Measurements from ENCODE around the gene EXOC6B. TPM values are rescaled to one million over a fixed set of nuclear protein-coding genes. Genes with fewer than 3 reads are reported as not detected.

EXOC6B gene
- total RNA-seq, 2 donors from 2014 or later: 51.3 to 68.9 TPM

DNA sequence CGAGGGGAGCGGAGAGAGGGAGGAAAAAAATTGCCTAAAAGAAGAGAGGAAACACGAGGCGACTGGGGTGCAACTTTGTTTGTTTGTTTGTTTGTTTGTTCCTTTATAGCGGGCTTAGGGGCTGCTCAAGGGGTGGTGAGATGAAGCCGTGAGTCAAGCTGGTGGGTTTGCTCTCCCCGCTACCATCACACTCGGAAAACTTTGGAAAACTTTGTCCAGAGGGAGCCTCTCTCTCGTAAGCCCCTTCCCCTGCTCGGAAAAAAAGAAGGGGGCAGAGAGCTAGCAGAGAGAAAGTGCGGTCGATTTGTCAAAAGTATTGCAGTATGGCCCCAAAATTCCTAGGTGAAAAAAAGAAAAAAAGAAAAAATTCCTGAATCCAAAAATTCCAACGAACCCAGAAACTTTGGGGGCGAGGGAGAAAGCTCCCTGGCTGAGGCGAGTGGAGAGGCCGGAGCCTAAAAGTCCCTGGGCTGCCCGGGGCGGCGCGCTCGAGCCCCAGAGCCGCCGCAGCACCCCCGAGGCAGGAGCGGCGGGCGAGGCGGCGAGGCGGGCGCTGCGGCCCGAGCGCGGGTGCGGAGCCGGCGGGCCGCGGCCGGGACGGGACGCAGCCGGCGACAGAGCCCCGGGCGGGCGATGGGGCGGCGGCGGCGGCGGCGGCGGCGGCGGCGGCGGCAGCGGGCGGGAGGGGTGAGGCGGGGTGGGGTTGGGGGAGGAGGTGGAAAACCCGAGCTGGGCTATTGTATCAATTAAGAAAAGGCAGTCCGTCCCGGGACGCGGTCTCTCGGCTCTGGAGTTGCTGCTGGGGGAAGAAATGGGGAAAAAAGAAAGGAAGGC, 677.6 kb downstream of the EXOC6B start:
- H3K36me3 ChIP-seq (ENCODE audit: control insufficient read depth, insufficient read depth, low read length): no peaks in the 10 kb centered on the region
- Mint-ChIP-seq H3K27me3 (ENCODE audit: insufficient read depth) (peaks cover 93% of the 10 kb centered on the region), H3K4me3 (peak overlapping the region; percentile 59), H3K4me1 (peaks cover 23% of the 10 kb centered on the region), H3K36me3 (ENCODE audit: low read depth) (peaks cover 4% of the 10 kb centered on the region), H3K27ac (no peak overlapping the region), H3K9me3 (peaks cover 14% of the 10 kb centered on the region)
- peak; percentile 67 for DNase-seq
- H3K4me3 ChIP-seq (ENCODE audit: low read length): peak overlapping the region; percentile 66
- H3K9ac ChIP-seq (ENCODE audit: extremely low read depth, low read length, poor library complexity, severe bottlenecking): no peak overlapping the region
- H3K27me3 ChIP-seq (ENCODE audit: control insufficient read depth, insufficient read depth, low read length, poor library complexity, severe bottlenecking): peaks cover 89% of the 10 kb centered on the region
- no peaks in the 10 kb centered on the region for H3K4me1 ChIP-seq (ENCODE audit: control insufficient read depth, insufficient read depth, low read length)
- 0 to 1% methylated on average over 7 to 49 of the region's 68 CpGs for WGBS, 2 experiments (ENCODE audit: insufficient coverage in 1 of 2, insufficient read length in 1 of 2)
- H3K27ac ChIP-seq (ENCODE audit: low read depth, low read length): no peak overlapping the region
- peaks cover 14% of the 10 kb centered on the region for H3K9me3 ChIP-seq (ENCODE audit: control insufficient read depth, low read length)
- TF ChIP-seq, protein P1, sequence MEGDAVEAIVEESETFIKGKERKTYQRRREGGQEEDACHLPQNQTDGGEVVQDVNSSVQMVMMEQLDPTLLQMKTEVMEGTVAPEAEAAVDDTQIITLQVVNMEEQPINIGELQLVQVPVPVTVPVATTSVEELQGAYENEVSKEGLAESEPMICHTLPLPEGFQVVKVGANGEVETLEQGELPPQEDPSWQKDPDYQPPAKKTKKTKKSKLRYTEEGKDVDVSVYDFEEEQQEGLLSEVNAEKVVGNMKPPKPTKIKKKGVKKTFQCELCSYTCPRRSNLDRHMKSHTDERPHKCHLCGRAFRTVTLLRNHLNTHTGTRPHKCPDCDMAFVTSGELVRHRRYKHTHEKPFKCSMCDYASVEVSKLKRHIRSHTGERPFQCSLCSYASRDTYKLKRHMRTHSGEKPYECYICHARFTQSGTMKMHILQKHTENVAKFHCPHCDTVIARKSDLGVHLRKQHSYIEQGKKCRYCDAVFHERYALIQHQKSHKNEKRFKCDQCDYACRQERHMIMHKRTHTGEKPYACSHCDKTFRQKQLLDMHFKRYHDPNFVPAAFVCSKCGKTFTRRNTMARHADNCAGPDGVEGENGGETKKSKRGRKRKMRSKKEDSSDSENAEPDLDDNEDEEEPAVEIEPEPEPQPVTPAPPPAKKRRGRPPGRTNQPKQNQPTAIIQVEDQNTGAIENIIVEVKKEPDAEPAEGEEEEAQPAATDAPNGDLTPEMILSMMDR (conservative IDR thresholded peaks at IDR 0.05): no peak

DNA sequence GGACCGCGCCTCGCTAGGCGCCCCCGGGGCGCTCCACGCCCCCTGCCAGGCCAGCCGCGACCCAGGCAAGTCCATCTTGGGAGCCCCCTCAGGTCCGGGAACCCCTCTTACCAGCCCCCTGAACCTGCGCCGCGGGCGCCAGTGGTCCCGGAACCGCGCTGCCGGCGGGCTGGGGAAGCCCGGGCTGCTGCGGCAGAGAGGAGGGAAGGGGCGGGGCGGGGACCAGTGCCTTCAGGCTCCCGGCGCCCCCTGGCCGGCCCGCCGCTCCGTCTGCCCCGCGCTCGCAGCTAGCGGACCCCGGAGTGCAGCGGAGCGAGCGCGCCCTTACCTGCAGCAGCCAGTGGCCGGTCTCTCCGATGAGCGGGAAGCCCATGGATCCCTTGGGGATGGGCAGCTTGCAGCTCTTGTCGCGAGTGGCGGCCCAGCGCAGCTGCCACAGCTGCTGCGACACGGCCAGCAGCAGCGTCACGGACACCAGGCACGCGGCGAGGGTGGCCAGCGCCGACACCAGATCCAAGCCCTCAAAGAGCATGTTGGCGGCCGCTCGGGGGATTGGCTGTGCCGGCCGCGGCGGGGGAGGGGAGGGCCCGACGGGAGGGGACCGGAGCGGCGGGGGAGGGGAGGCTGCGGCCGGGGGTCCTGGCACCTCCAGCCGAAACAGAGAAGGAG, 678.4 kb downstream of the EXOC6B start, which contains the start of gene CYP26B1:
Gene CYP26B1 (minus strand): TSS at position 560 of the 669 bp plus-strand sequence. CDS start 28 bp downstream, at position 532.
- H3K4me1 Mint-ChIP-seq: peaks cover 23% of the 10 kb centered on the region
- Histone ChIP-seq H3K9me3 (ENCODE audit: control insufficient read depth, low read length) (peaks cover 14% of the 10 kb centered on the region), H3K27me3 (ENCODE audit: control insufficient read depth, insufficient read depth, low read length, poor library complexity, severe bottlenecking) (peaks cover 97% of the 10 kb centered on the region), H3K27ac (ENCODE audit: low read depth, low read length) (no peak within 1 kb of the TSS), H3K36me3 (ENCODE audit: control insufficient read depth, insufficient read depth, low read length) (no peaks in the 10 kb centered on the region), H3K4me3 (ENCODE audit: low read length) (peak within 1 kb of the TSS; percentile 66), H3K4me1 (ENCODE audit: control insufficient read depth, insufficient read depth, low read length) (no peaks in the 10 kb centered on the region), H3K9ac (ENCODE audit: extremely low read depth, low read length, poor library complexity, severe bottlenecking) (no peak within 1 kb of the TSS)
- peaks cover 4% of the 10 kb centered on the region for H3K36me3 Mint-ChIP-seq (ENCODE audit: low read depth)
- WGBS, 2 experiments (ENCODE audit: insufficient coverage in 1 of 2, insufficient read length in 1 of 2): 0 to 1% methylated on average over 3 to 69 of the region's 69 CpGs
- no peak within 1 kb of the TSS for H3K27ac Mint-ChIP-seq
- H3K9me3 Mint-ChIP-seq: peaks cover 14% of the 10 kb centered on the region
- peaks cover 93% of the 10 kb centered on the region for H3K27me3 Mint-ChIP-seq (ENCODE audit: insufficient read depth)
- TF ChIP-seq, protein P1 (conservative IDR thresholded peaks at IDR 0.05): no peak
- peak within 1 kb of the TSS; percentile 59 for H3K4me3 Mint-ChIP-seq
- DNase-seq: peak; percentile 82

DNA sequence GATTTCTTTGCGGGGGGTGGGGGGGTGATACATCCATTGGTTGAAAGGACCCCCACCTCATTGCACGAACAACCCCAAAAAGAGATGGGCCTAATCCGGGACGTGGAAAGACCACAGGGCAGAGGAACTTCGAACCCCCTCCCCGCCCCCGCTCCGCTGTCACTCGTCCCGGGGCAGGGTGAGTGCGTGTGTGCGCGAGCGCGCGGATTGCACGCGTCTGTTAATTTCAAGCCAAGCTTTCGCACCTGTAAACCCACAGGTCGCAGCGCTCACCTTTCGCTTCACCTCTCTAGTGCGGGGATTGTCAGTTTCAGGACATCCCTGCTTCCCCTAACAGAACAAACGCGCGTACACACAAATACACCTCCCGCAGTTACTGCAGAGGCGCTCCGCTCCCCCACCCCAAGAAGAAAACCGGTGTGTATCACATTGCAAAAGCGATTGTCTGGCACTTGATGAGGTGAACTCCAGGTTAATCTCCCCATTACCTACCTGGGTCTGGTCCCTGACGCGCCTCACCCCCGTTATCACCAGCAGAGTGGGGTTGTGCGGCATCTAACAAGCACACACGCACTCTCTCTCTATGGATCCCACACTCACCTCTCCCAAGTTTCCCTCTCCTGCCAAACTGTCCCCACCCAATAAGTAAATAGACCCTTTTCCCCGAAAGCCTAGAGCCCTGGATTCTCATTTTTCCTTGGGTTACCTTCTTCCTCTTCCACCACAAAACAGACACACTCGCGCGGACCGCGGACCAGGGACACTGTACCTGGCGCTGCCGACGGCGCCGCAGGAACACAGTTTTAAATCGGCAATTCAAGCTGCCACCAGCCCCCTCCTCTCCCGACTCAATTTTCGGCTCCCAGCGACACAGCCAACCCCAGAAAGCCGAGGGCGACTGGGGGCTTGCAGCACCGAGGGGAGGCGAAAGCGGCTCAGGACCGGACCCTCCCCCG, 679.2 kb downstream of the EXOC6B start:
- no peak overlapping the region for H3K27ac Mint-ChIP-seq
- H3K4me1 ChIP-seq (ENCODE audit: control insufficient read depth, insufficient read depth, low read length): no peaks in the 10 kb centered on the region
- H3K9me3 Mint-ChIP-seq: peaks cover 14% of the 10 kb centered on the region
- no peaks in the 10 kb centered on the region for H3K36me3 ChIP-seq (ENCODE audit: control insufficient read depth, insufficient read depth, low read length)
- H3K27me3 ChIP-seq (ENCODE audit: control insufficient read depth, insufficient read depth, low read length, poor library complexity, severe bottlenecking): peaks cover 99% of the 10 kb centered on the region
- peak; percentile 63 for DNase-seq
- TF ChIP-seq, protein P1 (conservative IDR thresholded peaks at IDR 0.05): no peak
- peak overlapping the region; percentile 54 for H3K4me3 Mint-ChIP-seq
- no peak overlapping the region for H3K9ac ChIP-seq (ENCODE audit: extremely low read depth, low read length, poor library complexity, severe bottlenecking)
- no peak overlapping the region for H3K27ac ChIP-seq (ENCODE audit: low read depth, low read length)
- peaks cover 4% of the 10 kb centered on the region for H3K36me3 Mint-ChIP-seq (ENCODE audit: low read depth)
- H3K27me3 Mint-ChIP-seq (ENCODE audit: insufficient read depth): peaks cover 95% of the 10 kb centered on the region
- H3K4me1 Mint-ChIP-seq: peaks cover 24% of the 10 kb centered on the region
- no peak overlapping the region for H3K4me3 ChIP-seq (ENCODE audit: low read length)
- WGBS, 2 experiments (ENCODE audit: insufficient coverage in 1 of 2, insufficient read length in 1 of 2): 3% methylated on average over 26 to 58 of the region's 58 CpGs
- peaks cover 14% of the 10 kb centered on the region for H3K9me3 ChIP-seq (ENCODE audit: control insufficient read depth, low read length)
